Activated CD8-positive, alpha-beta memory T cell treated with anti-CD3 and anti-CD28 coated beads, Interleukin-2, amount 50 U/mL, for 24 hours (primary cell): ENCODE results near the gene MYL4.

Experiments
- DNase-seq: peaks from one replicate; pipeline ENCODE4 v3.0.0-alpha.2; 2020; ENCODE audit errors: extremely low read depth

Gene MYL4

DNA sequence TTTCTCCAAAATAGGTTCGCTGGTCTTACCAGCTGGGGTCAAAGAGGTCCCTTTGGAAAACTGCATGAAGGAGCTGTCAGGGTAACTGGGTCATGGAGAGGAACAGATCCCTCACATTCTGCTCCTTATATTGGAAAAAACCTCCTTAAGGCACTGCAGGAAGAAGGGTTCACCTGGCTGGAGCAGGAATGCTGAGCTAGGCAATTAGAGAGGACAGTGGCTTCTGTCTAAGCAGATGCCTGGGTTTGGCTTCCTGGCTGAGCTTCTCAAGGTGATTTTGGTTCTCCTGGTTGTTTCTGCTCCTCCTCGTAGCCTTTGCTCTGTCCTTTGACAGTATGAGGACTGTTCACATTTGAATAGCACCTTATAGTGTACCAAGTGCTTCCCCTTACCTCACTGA lies 64.1 kb downstream of the MYL4 start:
- DNase-seq = no peak
